Stimulated activated memory B cell treated with anti-CD40 and anti-IgM and Interleukin-4, amounts not matched to agents 10 μg/mL and 1 μg/mL and 100 μg/mL, for 72 hours (primary cell): ENCODE measurements around the gene MAVS.
A peak's percentile ranks its signal among the peaks of the same experiment; 100 is the strongest.
"Not testable (repeated sequence)": the region's sequence is repeated elsewhere in the genome, so short reads cannot be mapped to it uniquely, and the experiment has no call there.

Experiments
- ATAC-seq: fragments of 150-1000 bp; cut with Tn5 transposase; 2 replicates; pipeline ENCODE4 v1.10.0; 2021
- H3K27ac Mint-ChIP-seq: one replicate; pipeline ENCODE4 v1.8.0; 2022; ENCODE audit warnings: mild to moderate bottlenecking, mixed read lengths
- H3K27me3 Mint-ChIP-seq: one replicate; pipeline ENCODE4 v1.8.0; 2022; ENCODE audit warnings: mixed read lengths
- H3K36me3 Mint-ChIP-seq: one replicate; pipeline ENCODE4 v1.8.0; 2022; ENCODE audit warnings: mixed read lengths
- H3K4me1 Mint-ChIP-seq: one replicate; pipeline ENCODE4 v1.8.0; 2022; ENCODE audit warnings: mixed read lengths
- H3K4me3 Mint-ChIP-seq: one replicate; pipeline ENCODE4 v1.8.0; 2022; ENCODE audit warnings: mild to moderate bottlenecking, moderate library complexity, mixed read lengths
- H3K9me3 Mint-ChIP-seq: one replicate; pipeline ENCODE4 v1.8.0; 2022; ENCODE audit warnings: mixed read lengths

MAVS gene

GRCh38 chr20:3876676-3877075, 30.0 kb downstream of the MAVS start:
- Mint-ChIP-seq H3K27ac (no peak overlapping the region), H3K9me3 (no peaks in the 10 kb centered on the region), H3K27me3 (no peaks in the 10 kb centered on the region), H3K36me3 (peaks cover 32% of the 10 kb centered on the region), H3K4me3 (no peak overlapping the region), H3K4me1 (peaks cover 19% of the 10 kb centered on the region)
- ATAC-seq = no peak

- not testable (repeated sequence) for H3K4me1 Mint-ChIP-seq, H3K9me3 Mint-ChIP-seq, H3K27ac Mint-ChIP-seq, H3K4me3 Mint-ChIP-seq, H3K27me3 Mint-ChIP-seq, ATAC-seq
- H3K36me3 Mint-ChIP-seq = peaks cover 26% of the 10 kb centered on the region
These were observed 32.3 kb downstream of the MAVS start for GRCh38 chr20:3878921-3879274.

- no peak overlapping the region for H3K4me3 Mint-ChIP-seq
- H3K27ac Mint-ChIP-seq = no peak overlapping the region
- H3K27me3 Mint-ChIP-seq = no peaks in the 10 kb centered on the region
- H3K36me3 Mint-ChIP-seq = peaks cover 15% of the 10 kb centered on the region
- H3K9me3 Mint-ChIP-seq = no peaks in the 10 kb centered on the region
- no peak for ATAC-seq
- peaks cover 21% of the 10 kb centered on the region for H3K4me1 Mint-ChIP-seq
These were observed 39.1 kb downstream of the MAVS start for GRCh38 chr20:3885715-3886114.

GRCh38 chr20:3887876-3888620, 41.4 kb downstream of the MAVS start:
- peak overlapping the region; percentile 92 for H3K4me3 Mint-ChIP-seq
- no peak for ATAC-seq
- no peaks in the 10 kb centered on the region for H3K27me3 Mint-ChIP-seq
- no peaks in the 10 kb centered on the region for H3K9me3 Mint-ChIP-seq
- peaks cover 16% of the 10 kb centered on the region for H3K36me3 Mint-ChIP-seq
- H3K27ac Mint-ChIP-seq = peak overlapping the region; percentile 89
- peaks cover 44% of the 10 kb centered on the region for H3K4me1 Mint-ChIP-seq

GRCh38 chr20:3888622-3889488, 42.2 kb downstream of the MAVS start, which contains the start of gene PANK2:
PANK2 (plus strand) TSS chr20:3889387.
- Mint-ChIP-seq H3K4me3 (peak within 1 kb of the TSS; percentile 92), H3K4me1 (peaks cover 53% of the 10 kb centered on the region), H3K9me3 (no peaks in the 10 kb centered on the region), H3K36me3 (peaks cover 22% of the 10 kb centered on the region), H3K27ac (peak within 1 kb of the TSS; percentile 89), H3K27me3 (no peaks in the 10 kb centered on the region)
- ATAC-seq = peak; percentile 99

- Mint-ChIP-seq H3K4me3 (peak overlapping the region; percentile 92), H3K9me3 (no peaks in the 10 kb centered on the region), H3K36me3 (peaks cover 22% of the 10 kb centered on the region), H3K4me1 (peaks cover 53% of the 10 kb centered on the region), H3K27me3 (no peaks in the 10 kb centered on the region), H3K27ac (peak overlapping the region; percentile 89)
- ATAC-seq = peak; percentile 54
These were observed 43.1 kb downstream of the MAVS start for GRCh38 chr20:3889489-3890397.

- H3K36me3 Mint-ChIP-seq = peaks cover 22% of the 10 kb centered on the region
- peak overlapping the region; percentile 89 for H3K27ac Mint-ChIP-seq
- ATAC-seq = no peak
- H3K4me1 Mint-ChIP-seq = peaks cover 53% of the 10 kb centered on the region
- H3K4me3 Mint-ChIP-seq = peak overlapping the region; percentile 91
- no peaks in the 10 kb centered on the region for H3K27me3 Mint-ChIP-seq
- H3K9me3 Mint-ChIP-seq = no peaks in the 10 kb centered on the region
These were observed 43.7 kb downstream of the MAVS start for GRCh38 chr20:3890398-3890751.

- Mint-ChIP-seq H3K36me3 (peaks cover 16% of the 10 kb centered on the region), H3K4me1 (peaks cover 55% of the 10 kb centered on the region), H3K27ac (peak overlapping the region; percentile 89)
These were observed 44.6 kb downstream of the MAVS start for GRCh38 chr20:3890999-3891929.

GRCh38 chr20:3894796-3895195, 48.2 kb downstream of the MAVS start:
- Mint-ChIP-seq H3K27ac (no peak overlapping the region), H3K4me1 (peaks cover 72% of the 10 kb centered on the region), H3K27me3 (no peaks in the 10 kb centered on the region), H3K4me3 (no peak overlapping the region), H3K9me3 (no peaks in the 10 kb centered on the region), H3K36me3 (peaks cover 24% of the 10 kb centered on the region)
- ATAC-seq = no peak

More at GRCh38 chr20:3890999-3891929, 44.6 kb downstream of the MAVS start:
- Mint-ChIP-seq H3K27me3 (no peaks in the 10 kb centered on the region), H3K4me3 (peak overlapping the region; percentile 91), H3K9me3 (no peaks in the 10 kb centered on the region)
- ATAC-seq = no peak

GRCh38 chr20:3896302-3896701, 49.7 kb downstream of the MAVS start:
- no peak for ATAC-seq
- Mint-ChIP-seq H3K27ac (peak overlapping the region; percentile 27), H3K9me3 (no peaks in the 10 kb centered on the region), H3K36me3 (peaks cover 22% of the 10 kb centered on the region), H3K4me1 (peaks cover 74% of the 10 kb centered on the region), H3K4me3 (no peak overlapping the region), H3K27me3 (no peaks in the 10 kb centered on the region)

- Mint-ChIP-seq H3K4me1 (peaks cover 74% of the 10 kb centered on the region), H3K27me3 (no peaks in the 10 kb centered on the region), H3K9me3 (no peaks in the 10 kb centered on the region), H3K36me3 (peaks cover 15% of the 10 kb centered on the region), H3K4me3 (peak overlapping the region; percentile 55), H3K27ac (peak overlapping the region; percentile 27)
- ATAC-seq = no peak
These were observed 50.4 kb downstream of the MAVS start for GRCh38 chr20:3896853-3897583.

GRCh38 chr20:3898181-3898580, 51.5 kb downstream of the MAVS start:
- peaks cover 74% of the 10 kb centered on the region for H3K4me1 Mint-ChIP-seq
- H3K9me3 Mint-ChIP-seq, H3K27ac Mint-ChIP-seq, H3K4me3 Mint-ChIP-seq, ATAC-seq, H3K27me3 Mint-ChIP-seq: not testable (repeated sequence)
- H3K36me3 Mint-ChIP-seq = peaks cover 14% of the 10 kb centered on the region

- no peak for ATAC-seq
- no peaks in the 10 kb centered on the region for H3K27me3 Mint-ChIP-seq
- H3K9me3 Mint-ChIP-seq = no peaks in the 10 kb centered on the region
- H3K27ac Mint-ChIP-seq = no peak overlapping the region
- H3K4me1 Mint-ChIP-seq = peaks cover 74% of the 10 kb centered on the region
- peaks cover 10% of the 10 kb centered on the region for H3K36me3 Mint-ChIP-seq
- no peak overlapping the region for H3K4me3 Mint-ChIP-seq
These were observed 52.0 kb downstream of the MAVS start for GRCh38 chr20:3898639-3899038.
